ENCODE data around the gene FUT1.

Gene FUT1

GRCh38 chr19:48714759-48715675 is 37.4 kb downstream of the FUT1 start:
- no peak for DNase-seq (ENCODE audit: extremely low read depth, low read depth)
- no peak for TF ChIP-seq CTCF (IDR thresholded peaks at IDR 0.05; ENCODE audit: low read depth, low read length, missing control alignments)
- peak overlapping the region; percentile 54 for H3K4me3 ChIP-seq (replicated peaks; ENCODE audit: low read depth, low read length)

GRCh38 chr19:48713864-48714755 is 38.3 kb downstream of the FUT1 start:
- H3K4me3 ChIP-seq (replicated peaks; ENCODE audit: low read depth, low read length): peak overlapping the region; percentile 77
- peak; percentile 98 for DNase-seq (ENCODE audit: extremely low read depth, low read depth)
- no peak for TF ChIP-seq CTCF (IDR thresholded peaks at IDR 0.05; ENCODE audit: low read depth, low read length, missing control alignments)

- no peak for TF ChIP-seq CTCF (IDR thresholded peaks at IDR 0.05; ENCODE audit: low read depth, low read length, missing control alignments)
- no peak for DNase-seq (ENCODE audit: extremely low read depth, low read depth)
- peak overlapping the region; percentile 77 for H3K4me3 ChIP-seq (replicated peaks; ENCODE audit: low read depth, low read length)
Observed at GRCh38 chr19:48713041-48713863, 39.2 kb downstream of the FUT1 start.

- no peak overlapping the region for H3K4me3 ChIP-seq (replicated peaks; ENCODE audit: low read depth, low read length)
- TF ChIP-seq CTCF (IDR thresholded peaks at IDR 0.05; ENCODE audit: low read depth, low read length, missing control alignments): no peak
- DNase-seq (ENCODE audit: extremely low read depth, low read depth): no peak
Observed at GRCh38 chr19:48711106-48711662, 41.3 kb downstream of the FUT1 start.

- no peak overlapping the region for H3K4me3 ChIP-seq (replicated peaks; ENCODE audit: low read depth, low read length)
- TF ChIP-seq CTCF (IDR thresholded peaks at IDR 0.05; ENCODE audit: low read depth, low read length, missing control alignments): no peak
- no peak for DNase-seq (ENCODE audit: extremely low read depth, low read depth)
Observed at GRCh38 chr19:48708471-48708870, 44.0 kb downstream of the FUT1 start.

- DNase-seq (ENCODE audit: extremely low read depth, low read depth): no peak
- H3K4me3 ChIP-seq (replicated peaks; ENCODE audit: low read depth, low read length): no peak overlapping the region
- TF ChIP-seq CTCF (IDR thresholded peaks at IDR 0.05; ENCODE audit: low read depth, low read length, missing control alignments): no peak
Observed at GRCh38 chr19:48705431-48705830, 47.0 kb downstream of the FUT1 start.

All from HFF-Myc (cell line).